Measurements from ENCODE around the gene METTL6. TPM values are rescaled to one million over a fixed set of nuclear protein-coding genes. Genes with fewer than 3 reads are reported as not detected.
"Not testable (repeated sequence)": the region's sequence is repeated elsewhere in the genome, so short reads cannot be mapped to it uniquely, and the experiment has no call there.

Gene METTL6
- total and polyA plus RNA-seq, 5 experiments from 2014 or later: 14.8 to 22.2 (median 16.9) TPM

DNA sequence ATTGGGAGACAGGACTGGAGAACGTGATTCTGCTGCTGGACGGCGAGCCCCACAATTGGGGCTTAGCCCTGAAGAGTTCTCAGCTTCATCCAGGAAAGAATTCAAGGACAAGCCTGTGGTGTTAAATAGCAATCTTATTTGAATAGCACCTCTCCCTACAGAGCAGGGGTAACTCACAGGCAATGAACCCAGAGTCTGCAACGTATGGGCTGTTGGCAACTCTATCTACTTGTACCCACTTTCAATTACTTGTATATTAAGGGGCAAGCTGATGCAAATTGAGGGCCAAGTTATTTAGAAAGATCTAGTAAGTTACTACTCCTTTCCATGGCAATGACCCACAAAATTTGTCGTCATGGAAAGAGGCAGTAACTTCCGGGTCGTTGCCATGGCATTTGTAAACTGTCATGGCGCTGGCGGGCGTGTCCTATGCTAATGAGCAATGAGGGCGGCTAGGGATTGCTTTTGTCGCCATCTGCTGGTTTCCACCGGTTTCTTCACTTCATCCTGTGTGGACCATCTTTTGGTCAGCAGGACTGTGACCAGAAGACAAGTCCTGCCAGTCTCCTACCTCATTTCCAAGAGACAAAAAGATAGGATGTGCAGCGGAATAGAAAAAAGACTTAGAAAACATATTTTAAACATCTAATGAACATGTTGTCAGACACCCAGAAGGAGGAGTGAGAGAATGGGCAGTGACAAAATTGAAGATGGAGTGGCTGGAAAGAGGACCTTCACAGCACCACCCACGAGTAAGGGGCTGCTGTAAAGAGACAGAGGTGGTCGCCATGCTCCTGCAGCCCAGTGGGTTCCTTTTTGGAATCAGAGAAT, 49.2 kb downstream of the METTL6 start:
- no peaks in the 10 kb centered on the region for H3K36me3 Mint-ChIP-seq
- ATAC-seq: peak; percentile 96 to 97
- peak overlapping the region in 3 of 10 donors; percentile 2 to 50 (median 17) for H3K4me3 Mint-ChIP-seq
- H3K9me3 Mint-ChIP-seq: no peaks in the 10 kb centered on the region
- POLR2A ChIA-PET: interaction anchor here (1.2 to 1.7 kb wide), 2 partner anchors 110 to 111 kb away, joined by 5 to 11 read pairs; no protein-coding TSS in a partner anchor
- peak overlapping the region; percentile 43 to 95 (median 93) for H3K27ac Mint-ChIP-seq
- DNase-seq: peak; percentile 79 to 98 (median 94)
- no peaks in the 10 kb centered on the region for H3K27me3 Mint-ChIP-seq
- H3K4me1 Mint-ChIP-seq: peaks cover 0 to 25% (median 8%) of the 10 kb centered on the region in 4 donors

DNA sequence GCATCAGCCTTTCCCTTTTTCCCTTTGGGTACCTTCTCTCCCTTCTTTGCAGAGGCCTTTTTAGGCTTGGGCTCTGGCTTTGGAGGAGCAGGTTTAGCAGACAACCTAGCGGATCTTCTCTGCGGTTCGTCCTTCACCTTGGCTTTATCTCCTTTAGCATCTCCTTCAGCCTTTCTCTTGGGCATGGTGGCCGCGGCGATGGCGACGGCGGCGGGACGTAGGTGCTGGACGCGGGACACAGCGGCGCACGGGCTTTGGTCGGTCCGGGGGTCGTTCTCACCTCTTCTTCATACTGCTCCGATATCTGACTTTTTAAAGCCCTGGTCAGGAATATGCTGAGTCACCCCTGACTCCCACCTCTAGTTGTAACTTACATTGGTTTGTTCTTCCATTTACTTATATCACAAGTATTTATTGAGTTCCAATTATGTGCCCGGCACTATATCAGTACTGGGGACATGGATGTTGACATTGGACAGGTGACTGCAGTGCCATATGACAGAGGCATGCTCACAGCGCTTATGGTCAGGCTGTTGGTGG, 51.8 kb downstream of the METTL6 start:
- Mint-ChIP-seq H3K36me3 (no peaks in the 10 kb centered on the region), H3K27me3 (no peaks in the 10 kb centered on the region), H3K27ac (peak overlapping the region in 7 of 10 donors; percentile 17 to 75 (median 53)), H3K9me3 (no peaks in the 10 kb centered on the region), H3K4me3 (no peak overlapping the region), H3K4me1 (peaks cover 0 to 15% (median 8%) of the 10 kb centered on the region in 4 donors)
- ATAC-seq: no peak
- DNase-seq: no peak
- POLR2A ChIA-PET: no interaction called here

GRCh38 chr3:15372918-15373317, 54.4 kb downstream of the METTL6 start:
- no peak for DNase-seq
- Mint-ChIP-seq H3K4me1 (peaks cover 4 to 24% (median 9%) of the 10 kb centered on the region in 4 donors), H3K9me3 (no peaks in the 10 kb centered on the region), H3K36me3 (no peaks in the 10 kb centered on the region), H3K4me3 (no peak overlapping the region), H3K27ac (no peak overlapping the region), H3K27me3 (peaks cover 0 to 3% (median 0%) of the 10 kb centered on the region in 5 donors)
- no peak for ATAC-seq
- POLR2A ChIA-PET: no interaction called here

DNA sequence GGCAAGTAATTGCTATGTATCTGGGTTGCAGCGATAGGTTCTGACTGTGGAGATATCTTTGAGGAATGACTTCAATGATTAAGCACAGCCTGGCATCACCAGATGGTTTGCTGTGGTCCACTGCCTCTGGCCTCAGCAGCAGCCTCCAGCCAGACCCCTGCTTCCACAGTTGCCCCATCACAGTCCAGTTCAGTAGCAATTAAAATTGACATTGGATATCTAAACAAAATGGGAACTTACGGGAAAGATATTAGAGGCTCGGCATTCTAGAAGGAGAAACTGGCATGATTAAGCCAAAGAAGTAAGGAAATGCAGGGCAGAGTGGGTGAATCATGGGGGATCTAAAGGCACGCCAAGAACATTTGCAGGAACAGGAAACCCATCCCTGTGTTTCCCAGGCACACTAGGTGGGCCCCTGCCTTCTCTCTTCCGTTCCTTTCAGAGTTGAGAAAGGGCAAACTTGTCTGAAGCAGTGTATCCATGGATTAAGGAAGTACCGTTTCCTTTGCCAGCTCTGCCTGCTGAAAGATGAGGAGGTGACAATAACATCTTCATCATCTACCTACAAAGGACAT, 58.7 kb downstream of the METTL6 start:
- Mint-ChIP-seq H3K27me3 (peaks cover 0 to 3% (median 0%) of the 10 kb centered on the region in 5 donors), H3K27ac (peak overlapping the region in 1 of 10 donors; percentile 12), H3K9me3 (no peaks in the 10 kb centered on the region), H3K4me1 (peaks cover 4 to 27% (median 14%) of the 10 kb centered on the region in 4 donors), H3K4me3 (no peak overlapping the region), H3K36me3 (no peaks in the 10 kb centered on the region)
- POLR2A ChIA-PET: no interaction called here
- DNase-seq (no peak), ATAC-seq (no peak)

- Mint-ChIP-seq H3K4me3 (peak overlapping the region in 1 of 10 donors; percentile 24), H3K27ac (peak overlapping the region in 1 of 10 donors; percentile 17), H3K27me3 (peaks cover 0 to 3% (median 0%) of the 10 kb centered on the region in 5 donors), H3K36me3 (no peaks in the 10 kb centered on the region), H3K4me1 (peaks cover 4 to 35% (median 18%) of the 10 kb centered on the region in 4 donors), H3K9me3 (no peaks in the 10 kb centered on the region)
- POLR2A ChIA-PET: no interaction called here
- ATAC-seq (no peak), DNase-seq (no peak)
These were observed 60.3 kb downstream of the METTL6 start for GRCh38 chr3:15367059-15367458.

GRCh38 chr3:15364078-15364477, 63.3 kb downstream of the METTL6 start:
- H3K4me3 Mint-ChIP-seq, H3K27me3 Mint-ChIP-seq, DNase-seq, POLR2A ChIA-PET, H3K9me3 Mint-ChIP-seq, ATAC-seq, H3K36me3 Mint-ChIP-seq: not testable (repeated sequence)
- H3K4me1 Mint-ChIP-seq: peaks cover 4 to 50% (median 33%) of the 10 kb centered on the region in 4 donors
- peak overlapping the region in 1 of 10 donors; percentile 10 for H3K27ac Mint-ChIP-seq

DNA sequence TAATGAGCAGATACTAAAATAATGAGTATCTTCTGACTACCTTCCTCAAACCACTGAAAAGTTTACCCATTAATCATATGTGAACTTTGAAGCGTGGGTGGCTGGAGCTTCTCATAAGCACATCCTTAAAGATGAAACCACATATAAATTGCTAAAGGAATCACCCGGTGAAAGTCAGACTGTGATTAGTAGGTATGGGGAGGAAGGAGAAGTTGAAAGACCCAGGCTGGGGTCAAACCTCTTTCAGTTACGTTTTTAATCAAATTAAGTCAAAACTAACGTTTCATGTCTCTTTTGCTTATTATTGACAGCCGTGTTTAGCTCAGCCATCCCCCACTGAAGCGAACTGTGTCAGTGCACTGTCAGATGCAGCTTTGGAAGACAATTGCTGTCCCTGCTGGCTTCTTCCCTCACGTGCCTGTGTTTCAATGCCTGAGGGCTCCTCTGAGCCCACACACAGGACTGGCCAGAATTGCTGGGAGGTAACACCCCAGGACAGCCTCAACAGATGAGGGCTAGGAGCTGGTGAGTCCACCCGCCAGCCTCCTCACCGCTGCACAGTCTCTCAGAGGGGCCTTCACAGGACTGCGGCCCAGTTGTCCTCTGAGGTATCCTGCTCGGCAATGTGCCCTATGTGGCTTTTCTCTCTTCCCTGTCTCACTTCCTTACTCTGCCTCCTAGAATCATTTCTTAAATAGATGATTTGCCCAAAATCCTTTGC, 65.7 kb downstream of the METTL6 start:
- no peaks in the 10 kb centered on the region for H3K36me3 Mint-ChIP-seq
- POLR2A ChIA-PET: no interaction called here
- no peaks in the 10 kb centered on the region for H3K9me3 Mint-ChIP-seq
- H3K4me1 Mint-ChIP-seq: peaks cover 2 to 40% (median 25%) of the 10 kb centered on the region in 4 donors
- H3K4me3 Mint-ChIP-seq: peak overlapping the region in 3 of 10 donors; percentile 10 to 41 (median 18)
- ATAC-seq: peak in 1 of 2 donors; percentile 35
- no peaks in the 10 kb centered on the region for H3K27me3 Mint-ChIP-seq
- peak overlapping the region in 3 of 10 donors; percentile 30 to 77 (median 57) for H3K27ac Mint-ChIP-seq
- no peak for DNase-seq

DNA sequence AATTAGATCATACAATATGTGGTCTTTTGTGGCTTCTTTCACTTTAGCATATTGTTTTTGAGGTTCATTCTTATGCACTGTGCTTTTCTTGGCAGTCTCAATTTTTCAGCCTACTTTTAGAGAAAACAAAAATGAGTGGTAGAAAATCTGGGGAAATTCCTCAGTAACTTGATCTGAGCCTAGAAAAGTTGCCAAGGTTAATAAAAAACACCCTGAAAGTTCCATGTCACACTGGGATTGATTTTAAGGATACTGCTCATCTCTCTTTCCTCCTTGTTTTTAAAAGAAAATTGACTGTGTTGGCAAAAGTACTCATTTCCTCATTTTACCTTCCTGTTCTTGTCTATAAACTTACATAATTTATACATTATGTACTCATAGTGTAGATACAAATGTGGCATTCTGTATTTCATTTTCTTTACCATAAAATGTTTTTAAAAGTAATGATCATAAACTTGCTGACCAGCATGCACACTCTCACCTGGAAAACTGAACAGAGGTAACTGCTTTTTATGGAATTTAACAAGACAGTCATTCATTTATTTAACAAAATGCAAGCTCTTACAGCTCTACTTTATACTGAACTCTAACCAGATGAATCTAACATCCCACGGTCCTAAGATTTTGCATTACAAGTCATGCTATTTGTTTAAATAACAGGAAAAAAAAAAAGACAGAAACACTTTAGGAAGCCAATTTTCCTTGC, 66.4 kb downstream of the METTL6 start:
- H3K27ac Mint-ChIP-seq: peak overlapping the region in 2 of 10 donors; percentile 30 to 77
- DNase-seq (no peak), ATAC-seq (no peak)
- H3K36me3 Mint-ChIP-seq: no peaks in the 10 kb centered on the region
- H3K9me3 Mint-ChIP-seq: no peaks in the 10 kb centered on the region
- POLR2A ChIA-PET: no interaction called here
- H3K4me1 Mint-ChIP-seq: peaks cover 9 to 47% (median 32%) of the 10 kb centered on the region in 4 donors
- H3K4me3 Mint-ChIP-seq: peak overlapping the region in 3 of 10 donors; percentile 0 to 41 (median 18)
- no peaks in the 10 kb centered on the region for H3K27me3 Mint-ChIP-seq

Other genes starting within 250 kb of the METTL6 start
- gene CAPN7, start 221.3 kb downstream of the METTL6 start, total RNA-seq: 100 to 1,000 TPM in 1 of 2 experiments, 10 to 100 TPM in 1; 98.6 to 101 TPM
- 10 to 100 TPM; 17.8 to 33.2 (median 21.4) TPM for gene CAPN7, start 221.3 kb downstream of the METTL6 start, polyA plus RNA-seq
- 1 to 10 TPM; 4.4 to 4.8 TPM for gene SH3BP5, start 95.0 kb downstream of the METTL6 start, total RNA-seq
- gene SH3BP5, start 95.0 kb downstream of the METTL6 start, polyA plus RNA-seq: 10 to 100 TPM; 12.1 to 26.1 (median 13.7) TPM
- 10 to 100 TPM; 15.8 to 17.5 TPM for gene EAF1, start 54 bp upstream of the METTL6 start, total RNA-seq
- 1 to 10 TPM; 4.6 to 7.7 (median 5.2) TPM for gene EAF1, start 54 bp upstream of the METTL6 start, polyA plus RNA-seq
- gene COLQ, start 94.2 kb upstream of the METTL6 start, total RNA-seq: 1 to 10 TPM; 2.9 to 3.4 TPM
- gene COLQ, start 94.2 kb upstream of the METTL6 start, polyA plus RNA-seq: under 1 TPM in 2 of 3 donors, not detected in 1; 0.09 to 0.15 TPM
- gene HACL1, start 174.0 kb upstream of the METTL6 start, total RNA-seq: 10 to 100 TPM; 41.5 to 42.9 TPM
- gene HACL1, start 174.0 kb upstream of the METTL6 start, polyA plus RNA-seq: 10 to 100 TPM; 31.7 to 33.8 (median 32.4) TPM
- 10 to 100 TPM; 11.5 to 14.7 TPM for gene BTD, start 174.2 kb upstream of the METTL6 start, total RNA-seq
- gene BTD, start 174.2 kb upstream of the METTL6 start, polyA plus RNA-seq: 10 to 100 TPM; 13.7 to 17.4 (median 14.8) TPM

Data from naive thymus-derived CD8-positive, alpha-beta T cell (primary cell).